ENCODE results near the gene DLL1.

Gene DLL1

GRCh38 chr6:170281331-170282292, 9.3 kb downstream of the DLL1 start:
- no peak for DNase-seq

GRCh38 chr6:170280689-170281045, 10.2 kb downstream of the DLL1 start:
- no peak for DNase-seq

- peak; percentile 59 for DNase-seq
Measured at GRCh38 chr6:170279977-170280688, 10.7 kb downstream of the DLL1 start.

DNA sequence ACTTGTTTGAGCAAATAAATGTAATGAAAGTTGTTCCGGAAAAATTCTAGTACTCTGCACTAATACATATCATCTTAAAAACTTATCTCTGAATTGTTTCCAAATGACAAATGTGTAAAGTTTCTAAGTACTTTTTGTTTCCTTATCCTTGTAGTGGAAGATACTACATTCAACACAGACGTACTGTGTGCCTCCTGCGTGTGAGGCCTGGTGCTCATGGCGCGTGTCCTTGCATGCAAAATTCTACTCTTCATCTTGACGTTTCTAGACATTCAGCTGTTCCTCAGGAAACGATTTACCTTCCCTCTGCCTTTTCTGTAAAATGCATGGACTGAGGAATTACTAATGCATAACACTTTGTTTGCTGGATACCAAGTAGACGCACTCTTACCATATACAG, 11.5 kb downstream of the DLL1 start:
- no peak for DNase-seq

GRCh38 chr6:170278743-170279094, 12.2 kb downstream of the DLL1 start:
- no peak for DNase-seq

GRCh38 chr6:170277893-170278742, 12.8 kb downstream of the DLL1 start:
- DNase-seq = no peak

DNA sequence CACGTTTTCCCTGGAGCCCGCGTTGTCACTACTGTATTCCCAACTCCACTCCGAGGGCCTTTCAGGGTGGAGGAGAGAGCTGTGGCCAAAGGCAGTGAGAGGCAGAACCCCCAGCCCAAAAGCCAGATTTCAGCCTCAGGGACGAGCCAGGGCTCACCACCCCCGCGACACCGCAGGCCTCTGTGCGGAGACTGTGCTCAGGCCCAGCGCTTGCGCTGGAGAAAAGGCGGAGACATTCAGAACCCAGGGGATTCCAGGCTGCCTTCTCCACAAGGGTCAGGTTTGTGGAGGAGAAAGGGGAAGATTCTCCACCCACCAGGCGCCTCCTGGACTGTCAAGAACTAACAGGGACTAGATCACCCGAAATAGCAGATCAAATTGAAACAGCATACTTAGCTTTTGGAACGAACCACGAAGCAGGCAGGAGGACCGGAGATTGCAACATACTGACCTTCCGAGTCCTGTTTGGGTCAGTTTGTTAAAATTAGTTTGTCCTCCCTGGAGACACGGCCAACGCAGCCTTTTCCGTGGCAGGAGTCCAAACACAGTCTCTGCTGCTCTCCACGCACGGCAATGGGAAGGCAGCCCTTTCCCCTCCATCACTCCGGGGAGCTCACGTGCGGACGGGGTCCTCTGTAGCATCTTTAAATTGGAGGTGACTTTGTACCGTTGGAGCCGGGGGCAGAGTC, 14.4 kb downstream of the DLL1 start:
- DNase-seq = no peak

DNA sequence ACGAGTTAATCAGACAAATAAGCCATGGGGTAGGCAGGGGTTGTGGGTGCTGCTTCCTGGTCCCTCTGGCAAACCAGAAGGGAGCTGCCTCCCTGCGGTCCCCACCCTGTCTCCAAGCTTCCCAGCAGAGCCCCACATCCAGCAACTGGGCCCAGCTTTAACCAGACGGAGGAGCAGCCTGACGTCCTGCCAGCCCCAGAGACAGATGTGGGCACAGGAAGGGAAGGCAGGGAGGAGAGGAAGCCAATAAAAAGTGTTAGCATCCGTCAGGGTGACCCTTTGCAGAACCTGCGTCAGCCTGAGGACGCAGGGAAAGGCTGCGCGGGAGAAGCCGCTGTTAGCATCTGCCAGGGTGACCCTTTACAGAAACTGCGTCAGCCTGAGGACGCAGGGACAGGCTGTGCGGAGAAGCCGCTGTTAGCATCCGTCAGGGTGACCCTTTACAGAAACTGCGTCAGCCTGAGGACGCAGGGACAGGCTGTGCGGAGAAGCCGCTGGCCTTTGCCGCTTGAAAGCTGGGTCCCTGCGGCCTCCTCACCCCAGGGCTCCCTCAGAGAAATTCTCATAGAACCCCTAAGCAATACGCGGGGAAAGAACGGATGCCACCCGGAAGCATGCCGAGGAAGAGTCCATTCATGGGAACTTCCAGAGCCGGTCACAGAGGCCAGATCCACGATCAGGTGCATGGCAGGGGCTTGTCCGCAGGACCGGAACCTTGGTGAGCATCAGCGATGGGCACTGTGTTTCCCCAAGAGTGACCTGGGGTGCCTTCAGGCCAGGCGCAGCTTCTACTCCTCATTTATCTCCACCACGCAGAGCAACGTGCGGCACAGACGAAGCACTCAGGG, 15.9 kb downstream of the DLL1 start:
- no peak for DNase-seq

- DNase-seq = no peak
Measured at GRCh38 chr6:170273681-170274080, 17.2 kb downstream of the DLL1 start.

GRCh38 chr6:170273191-170273590, 17.7 kb downstream of the DLL1 start:
- no peak for DNase-seq

DNA sequence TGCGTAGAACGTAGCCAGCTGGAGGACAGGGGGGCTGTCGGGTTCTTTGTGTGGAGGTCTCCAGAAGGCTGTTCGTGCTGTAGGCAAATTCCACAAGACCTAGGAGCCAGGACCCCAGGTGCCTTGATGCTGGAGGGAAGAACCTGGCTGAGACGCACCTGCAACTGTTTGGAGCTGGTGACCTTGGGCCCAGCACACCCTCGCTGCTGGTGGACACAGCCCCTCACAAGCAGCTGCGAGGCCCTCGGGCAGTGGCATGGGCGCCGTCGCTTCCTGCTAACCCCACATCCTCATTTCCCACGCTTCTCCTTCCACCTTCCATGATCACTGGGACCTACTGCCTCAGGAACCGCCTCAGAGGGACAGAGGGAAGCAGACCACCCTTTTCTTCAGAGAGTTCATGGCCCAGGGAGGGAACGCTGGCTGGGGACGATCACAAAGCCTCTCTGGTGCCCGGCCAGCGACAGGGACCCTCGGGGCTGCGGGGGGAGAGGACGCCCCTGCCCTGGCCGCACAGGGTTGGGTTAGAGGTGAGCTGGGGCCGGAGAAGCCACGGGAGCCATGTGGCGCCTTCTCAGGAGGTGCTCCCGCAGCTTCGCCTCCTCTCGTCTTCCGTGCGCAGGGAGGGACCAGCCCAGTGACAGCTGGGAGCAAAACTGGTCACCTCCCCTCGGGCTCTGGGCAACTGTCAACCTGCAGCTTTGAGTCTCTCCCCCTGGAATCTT, 18.4 kb downstream of the DLL1 start:
- no peak for DNase-seq

DNA sequence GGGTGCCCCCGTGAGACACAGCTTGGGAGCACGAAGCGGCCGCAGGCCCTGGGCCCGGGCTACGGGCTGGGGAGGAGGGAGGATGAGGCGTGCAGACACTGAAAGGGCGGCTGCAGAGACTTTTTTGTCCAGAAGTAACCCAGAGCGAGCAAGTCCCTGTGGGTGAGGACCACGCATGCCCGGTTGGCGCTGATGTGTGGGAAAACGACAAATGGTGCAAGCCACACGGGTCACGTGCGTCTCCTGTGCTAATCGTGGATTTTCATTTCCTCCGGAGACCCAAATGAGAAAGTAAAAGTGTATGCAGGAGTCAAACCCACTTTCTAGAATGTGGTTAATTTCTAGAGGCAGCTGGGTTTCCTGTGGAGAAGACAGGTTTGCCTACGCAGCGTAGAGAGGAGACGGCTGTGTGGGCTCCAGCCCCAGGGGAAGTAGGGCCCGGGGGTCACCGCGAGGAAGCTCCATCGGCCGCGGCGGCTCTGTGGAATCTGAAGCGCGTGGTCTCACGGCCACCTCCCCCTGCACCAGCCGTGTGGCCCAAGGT, 19.0 kb downstream of the DLL1 start:
- no peak for DNase-seq

DNA sequence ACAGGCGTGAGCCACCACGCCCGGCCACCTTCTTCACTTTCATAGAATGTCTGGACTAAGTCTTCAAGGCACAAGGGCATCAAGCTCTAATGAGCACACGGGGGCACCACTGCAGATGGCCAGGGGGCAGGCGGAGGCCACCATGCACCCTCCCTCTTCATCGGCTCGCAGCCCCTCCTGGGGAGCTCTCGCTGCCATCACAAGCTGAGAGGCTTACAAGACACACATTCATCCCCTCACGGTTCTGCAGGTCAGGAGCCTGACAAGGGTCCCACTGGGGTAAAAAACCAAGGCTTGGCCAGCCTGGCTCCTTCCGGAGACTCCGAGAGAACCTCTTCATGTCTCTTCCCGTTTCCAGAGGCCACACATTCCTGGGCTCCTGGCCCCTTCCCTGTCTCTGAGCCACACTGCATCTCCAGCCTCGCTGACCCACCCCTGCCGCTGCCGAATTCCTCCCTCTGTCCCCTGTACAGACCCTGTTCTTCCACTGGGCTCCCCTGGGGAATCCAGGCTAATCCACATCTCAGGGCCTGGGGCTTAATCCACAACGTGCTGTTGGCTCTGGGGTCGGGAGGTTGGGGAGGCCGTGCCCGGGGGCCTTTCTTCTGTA, 19.8 kb downstream of the DLL1 start:
- DNase-seq = no peak

- no peak for DNase-seq
Measured at GRCh38 chr6:170269846-170270541, 20.9 kb downstream of the DLL1 start.

DNA sequence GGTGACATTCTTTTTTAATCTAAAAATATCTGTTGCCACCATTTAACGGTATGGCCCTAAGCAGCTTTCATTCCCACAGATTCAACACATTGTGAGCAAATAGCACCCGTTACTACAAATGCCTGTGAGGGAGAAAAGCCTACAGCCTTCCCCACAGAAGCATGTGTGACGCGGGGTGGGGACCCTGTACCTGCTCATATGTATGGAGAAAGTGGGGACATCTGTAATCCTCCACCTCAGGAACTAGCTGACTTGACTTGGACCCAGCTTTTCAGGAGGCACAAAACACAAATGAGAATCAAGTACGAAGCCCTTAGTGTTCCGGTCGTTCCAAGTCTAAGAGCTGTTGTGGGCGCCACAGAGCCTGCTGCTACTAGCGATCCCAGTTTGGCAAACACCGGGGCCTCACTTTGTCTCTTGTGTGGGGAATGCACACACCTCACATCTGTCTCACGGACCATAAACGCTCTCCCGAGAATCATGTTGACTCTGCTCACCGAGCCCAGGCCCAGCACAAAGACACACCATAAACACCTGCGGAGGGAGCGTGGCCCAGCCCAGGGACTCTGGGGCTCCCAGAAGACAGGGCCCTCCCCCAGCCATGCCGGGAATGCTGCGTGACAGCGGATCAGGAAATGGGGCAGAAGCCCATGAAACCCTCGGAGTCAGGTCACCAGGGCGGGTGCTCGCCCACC, 21.6 kb downstream of the DLL1 start:
- DNase-seq = no peak

GRCh38 chr6:170268216-170269129, 22.4 kb downstream of the DLL1 start:
- no peak for DNase-seq

DNA sequence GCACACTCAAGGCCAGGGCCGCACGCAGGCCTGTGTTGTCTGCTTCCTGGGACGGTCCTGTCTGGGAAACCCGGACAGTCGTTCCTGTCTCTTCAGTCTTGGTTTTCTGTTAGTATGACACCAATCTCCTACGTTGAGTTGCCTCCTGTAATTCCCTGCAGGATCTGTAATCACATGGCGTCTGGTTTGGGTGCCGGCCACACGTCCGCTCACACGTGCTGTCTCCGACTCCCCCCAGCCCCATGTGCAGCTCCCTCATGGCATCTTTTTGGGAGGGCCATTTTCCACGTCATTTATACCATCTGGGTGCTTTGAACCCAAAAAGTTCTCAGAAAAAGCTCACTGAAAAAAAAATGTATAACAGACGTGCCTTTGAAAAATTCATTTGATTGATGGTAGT, 23.2 kb downstream of the DLL1 start:
- no peak for DNase-seq

Data from NCI-H1417 treated with DMSO at 0.1 percent for 48 hours (cell line).